HEK293 (cell line): ENCODE results near the gene DNAI1.
A peak's percentile ranks its signal among the peaks of the same experiment; 100 is the strongest.

Experiments used
- CTCF ChIA-PET: fragments of 350-600 bp; formaldehyde crosslinking; extraction: SDS; loops from one replicate; lab custom pipeline; 2021; ENCODE audit warnings: antibody characterized with exemption; lab: Yijun Ruan, JAX
- POLR2A ChIA-PET: fragments of 300-600 bp; formaldehyde crosslinking; extraction: SDS; loops from one replicate; lab custom pipeline; 2020; ENCODE audit warnings: antibody characterized with exemption, inconsistent platforms; lab: Yijun Ruan, JAX
- H3K27ac ChIP-seq: fragments of 200-500 bp; sonication (Bioruptor generic); 2 replicates; pipeline ENCODE4 v1.5.1; 2014; ENCODE audit warnings: low read depth, low read length, control low read depth, inconsistent platforms; ENCODE audit errors: extremely low read depth
- H3K36me3 ChIP-seq, 2 experiments: fragments of 200-500 bp in 1 of 2; sonication (Bioruptor generic) in 1 of 2; 1 replicate in 1 of 2; 2 replicates in 1 of 2; pipeline ENCODE4 v1.5.1; 2014 to 2017; ENCODE audit warnings: inconsistent platforms in 2 of 2, low read length in 2 of 2; ENCODE audit not compliant: control insufficient read depth in 2 of 2, insufficient read depth in 1 of 2
- H3K4me1 ChIP-seq: fragments of 200-500 bp; sonication (Bioruptor generic); 2 replicates; pipeline ENCODE4 v1.5.1; 2014; ENCODE audit warnings: mild to moderate bottlenecking, low read length, inconsistent platforms; ENCODE audit not compliant: control insufficient read depth, insufficient read depth
- H3K4me3 ChIP-seq: 2 replicates; pipeline ENCODE4 v1.5.1; 2011; ENCODE audit warnings: low read depth, mild to moderate bottlenecking, control low read depth, low read length, moderate library complexity
- H3K9me3 ChIP-seq: fragments of 200-500 bp; sonication (Bioruptor generic); 2 replicates; pipeline ENCODE4 v1.5.1; 2014; ENCODE audit warnings: low read depth, low read length, inconsistent platforms; ENCODE audit not compliant: control insufficient read depth, insufficient read depth
- GLIS1 ChIP-seq: fragments of 450-650 bp; formaldehyde crosslinking; IDR thresholded peaks from 2 replicates; pipeline ENCODE4 v1.5.1; 2016; ENCODE audit warnings: missing biosample characterization, missing genetic modification characterization
- PATZ1 ChIP-seq: fragments of 450-650 bp; formaldehyde crosslinking; IDR thresholded peaks from 2 replicates; pipeline ENCODE4 v1.5.1; 2016; ENCODE audit warnings: missing biosample characterization, missing genetic modification characterization
- PRDM10 ChIP-seq: fragments of 450-650 bp; formaldehyde crosslinking; IDR thresholded peaks from 2 replicates; pipeline ENCODE4 v1.5.1; 2016; ENCODE audit warnings: missing biosample characterization, missing genetic modification characterization
- PRDM4 ChIP-seq: fragments of 450-650 bp; formaldehyde crosslinking; IDR thresholded peaks from 2 replicates; pipeline ENCODE4 v1.5.1; 2017; ENCODE audit warnings: missing biosample characterization, missing genetic modification characterization
- PRDM6 ChIP-seq: fragments of 450-650 bp; formaldehyde crosslinking; IDR thresholded peaks from 2 replicates; pipeline ENCODE4 v1.5.1; 2017; ENCODE audit warnings: missing biosample characterization, missing genetic modification characterization
- SP7 ChIP-seq: fragments of 450-650 bp; formaldehyde crosslinking; IDR thresholded peaks from 2 replicates; pipeline ENCODE4 v1.5.1; 2016; ENCODE audit warnings: missing biosample characterization, missing genetic modification characterization
- TSHZ1 ChIP-seq: fragments of 450-650 bp; formaldehyde crosslinking; IDR thresholded peaks from 2 replicates; pipeline ENCODE4 v1.5.1; 2016; ENCODE audit warnings: missing biosample characterization, missing genetic modification characterization, borderline replicate concordance
- ZFHX2 ChIP-seq: fragments of 450-650 bp; formaldehyde crosslinking; conservative IDR thresholded peaks from 2 replicates; pipeline ENCODE4 v1.5.1; 2016; ENCODE audit warnings: missing biosample characterization, missing genetic modification characterization
- ZNF19 ChIP-seq: fragments of 450-650 bp; formaldehyde crosslinking; IDR thresholded peaks from 2 replicates; pipeline ENCODE4; 2016; ENCODE audit warnings: missing biosample characterization, missing genetic modification characterization, low read depth
- ZNF202 ChIP-seq: fragments of 450-650 bp; formaldehyde crosslinking; IDR thresholded peaks from 2 replicates; pipeline ENCODE4 v1.5.1; 2016; ENCODE audit warnings: missing biosample characterization, missing genetic modification characterization, borderline replicate concordance
- ZNF274 ChIP-seq, 2 experiments: fragments of 200-500 bp in 1 of 2; fragments of 450-650 bp in 1 of 2; sonication (Bioruptor generic) in 1 of 2; formaldehyde crosslinking in 1 of 2; IDR thresholded peaks; 2 replicates each; pipeline versions ENCODE4 v1.5.1 to v1.6.1; 2014 to 2016; ENCODE audit warnings: borderline replicate concordance in 1 of 2, inconsistent platforms in 1 of 2, low read length in 1 of 2, missing biosample characterization in 1 of 2, missing genetic modification characterization in 1 of 2
- ZNF585B ChIP-seq: fragments of 450-650 bp; formaldehyde crosslinking; IDR thresholded peaks from 2 replicates; pipeline ENCODE4 v1.5.1; 2016; ENCODE audit warnings: missing biosample characterization, missing genetic modification characterization
- ZNF658 ChIP-seq: fragments of 450-650 bp; formaldehyde crosslinking; IDR thresholded peaks from 2 replicates; pipeline ENCODE4; 2016; ENCODE audit warnings: missing biosample characterization, missing genetic modification characterization

The DNAI1 gene

GRCh38 chr9:34463098-34463900, 4.7 kb downstream of the DNAI1 start (continued):
- TF ChIP-seq PRDM6 (tag by site-specific recombination) (0 out of 2 replicates have a peak, but pooled peaks have one; percentile 39), GLIS1 (tag by site-specific recombination) (no peak), TSHZ1 (tag by site-specific recombination) (no peak), ZNF658 (tag by site-specific recombination) (no peak), ZFHX2 (tag by site-specific recombination) (peak; percentile 66)

- CTCF ChIA-PET = interaction anchor here (2.8 to 3.0 kb wide), 2 partner anchors 37 to 60 kb away, joined by 16 read pairs; no protein-coding TSS in a partner anchor
- H3K27ac ChIP-seq = no peak overlapping the region
Measured at GRCh38 chr9:34463901-34464232, 5.3 kb downstream of the DNAI1 start.

GRCh38 chr9:34464571-34464970, 6.0 kb downstream of the DNAI1 start:
- Histone ChIP-seq H3K27ac (no peak overlapping the region), H3K9me3 (no peaks in the 10 kb centered on the region), H3K36me3 (no peaks in the 10 kb centered on the region), H3K4me3 (no peak overlapping the region), H3K4me1 (no peaks in the 10 kb centered on the region; the same call in 1 of the 2 replicates)
- POLR2A ChIA-PET = no interaction called here
- CTCF ChIA-PET = interaction anchor here (0.6 to 3.0 kb wide), 5 partner anchors 8 to 1543 kb away, joined by 3 to 16 read pairs (median 5); no protein-coding TSS in a partner anchor
- TF ChIP-seq ZNF274 (IDR thresholded peaks at IDR 0.05; ENCODE audit: low read length) (no peak), ZNF274 (tag by site-specific recombination; IDR thresholded peaks at IDR 0.05; ENCODE audit: borderline replicate concordance) (no peak), PATZ1 (tag by site-specific recombination) (no peak), ZNF202 (tag by site-specific recombination) (no peak), ZNF19 (no peak), PRDM4 (tag by site-specific recombination) (no peak)

More at GRCh38 chr9:34463901-34464232, 5.3 kb downstream of the DNAI1 start:
- peak; percentile 97 for TF ChIP-seq PRDM10 (tag by site-specific recombination)
- TF ChIP-seq ZNF585B = no peak
- TF ChIP-seq SP7 (tag by site-specific recombination) = peak; percentile 2; the same call in 1 of the 2 replicates
- TF ChIP-seq, all 188 proteins: peak for 2
- H3K36me3 ChIP-seq = no peaks in the 10 kb centered on the region
- POLR2A ChIA-PET = no interaction called here
- no peaks in the 10 kb centered on the region for H3K9me3 ChIP-seq
- H3K4me3 ChIP-seq = no peak overlapping the region
- peaks cover 1% of the 10 kb centered on the region; the same call in 1 of the 2 replicates for H3K4me1 ChIP-seq
